ENCODE measurements around the gene FXR2.
A peak's percentile ranks its signal among the peaks of the same experiment; 100 is the strongest.

Gene FXR2

DNA sequence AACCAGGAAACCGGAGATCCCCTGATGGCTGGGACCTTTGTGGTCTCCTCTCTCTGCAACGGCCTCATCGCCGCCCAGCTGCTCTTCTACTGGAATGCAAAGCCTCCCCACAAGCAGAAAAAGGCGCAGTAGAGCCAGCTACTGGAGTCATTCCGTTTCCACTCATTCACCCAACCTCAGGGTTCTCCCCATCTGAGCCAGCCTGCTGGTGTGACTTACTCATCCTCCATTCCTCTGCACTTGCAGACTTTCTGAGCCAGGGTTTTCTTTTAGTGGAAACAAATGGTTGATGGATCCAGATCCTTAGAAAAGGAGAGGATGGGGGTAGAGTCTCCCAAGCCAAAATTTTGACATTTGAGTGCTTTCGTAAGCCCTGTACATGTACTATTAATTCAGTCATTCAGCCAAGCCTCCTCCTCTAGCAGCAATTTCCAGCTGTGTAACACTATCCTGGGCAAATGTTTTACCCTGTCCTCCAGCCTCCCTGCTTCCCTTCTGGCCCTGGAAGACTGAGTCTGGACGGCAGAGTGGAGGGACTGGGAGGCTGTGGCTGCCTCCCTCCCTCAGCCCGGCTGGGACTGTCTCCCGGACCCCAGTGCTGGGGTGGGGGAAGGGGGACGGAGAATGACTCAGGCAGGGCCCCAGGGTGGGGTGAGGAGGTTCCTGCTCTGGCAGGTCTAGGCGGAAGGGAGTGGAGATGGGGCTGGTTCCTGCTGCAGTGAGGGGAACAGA lies 27.1 kb downstream of the FXR2 start:
- DNase-seq (ENCODE audit: low spot score), result no peak

DNA sequence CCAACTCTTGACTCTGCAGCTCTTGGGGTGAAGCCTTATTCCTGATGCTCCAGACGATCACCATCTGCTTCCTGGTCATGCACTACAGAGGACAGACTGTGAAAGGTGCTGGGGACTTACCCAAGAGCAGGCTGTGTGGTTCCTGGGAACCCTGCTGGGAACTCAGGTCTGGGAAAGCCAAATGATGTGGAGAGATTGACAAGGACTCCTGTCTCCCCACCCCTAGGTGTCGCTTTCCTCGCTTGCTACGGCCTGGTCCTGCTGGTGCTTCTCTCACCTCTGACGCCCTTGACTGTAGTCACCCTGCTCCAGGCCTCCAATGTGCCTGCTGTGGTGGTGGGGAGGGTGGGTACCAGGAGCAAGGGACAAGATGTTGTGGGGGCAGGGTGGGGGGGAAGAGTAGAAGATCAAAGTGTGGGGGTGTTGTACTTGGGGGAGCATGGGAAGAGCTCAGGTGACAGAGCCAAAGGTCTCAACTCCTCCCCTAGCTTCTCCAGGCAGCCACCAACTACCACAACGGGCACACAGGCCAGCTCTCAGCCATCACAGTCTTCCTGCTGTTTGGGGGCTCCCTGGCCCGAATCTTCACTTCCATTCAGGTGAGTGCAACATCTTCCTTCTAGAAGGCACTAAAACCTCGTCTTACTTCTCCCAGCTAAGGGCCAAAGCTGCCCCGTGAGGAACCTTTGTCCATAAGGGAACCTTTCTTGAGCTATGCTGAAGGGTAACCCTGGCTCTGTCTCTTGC lies 27.9 kb downstream of the FXR2 start:
- DNase-seq (ENCODE audit: low spot score), result no peak

DNA sequence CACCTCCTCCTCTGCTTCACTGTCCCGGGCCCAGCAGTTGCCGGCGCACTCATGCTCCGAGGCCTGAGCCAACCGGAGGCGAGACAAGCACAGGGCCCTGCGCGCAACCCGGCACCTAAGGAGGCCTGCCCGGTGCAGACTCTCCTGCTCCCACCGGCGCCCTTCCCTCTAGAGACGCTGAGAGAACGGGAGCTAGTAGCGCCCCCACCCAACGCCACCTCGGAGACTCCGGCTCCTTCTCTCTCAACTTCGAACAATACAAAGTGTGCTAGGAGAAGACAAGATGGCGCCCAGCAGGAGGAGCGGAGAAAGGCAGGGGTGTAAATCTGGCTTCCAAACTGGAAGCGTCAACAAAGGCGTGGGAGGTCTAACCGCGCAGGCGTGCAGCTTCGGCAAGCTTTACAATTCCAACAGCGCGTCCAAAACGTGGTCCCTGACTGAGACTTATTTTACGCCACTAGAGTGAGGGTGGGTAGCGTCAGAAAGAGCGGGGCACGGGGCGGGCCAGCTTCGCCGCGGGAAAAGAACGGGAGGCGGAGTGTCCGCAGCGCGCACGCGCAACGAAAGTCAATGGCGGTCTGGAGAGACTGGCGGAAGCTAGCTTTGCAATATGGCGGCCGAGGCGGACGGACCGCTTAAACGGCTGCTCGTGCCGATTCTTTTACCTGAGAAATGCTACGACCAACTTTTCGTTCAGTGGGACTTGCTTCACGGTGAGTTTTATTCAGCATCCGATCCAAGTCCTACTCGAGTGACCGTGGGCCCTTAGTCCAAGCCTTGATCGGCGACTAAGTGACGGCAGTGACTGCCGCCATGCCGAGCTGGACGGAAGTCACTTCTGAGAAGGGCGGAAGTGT lies 31.2 kb downstream of the FXR2 start, which contains the start of gene MPDU1:
Gene MPDU1, plus strand, starts transcription at position 600 of the 857 bp plus-strand sequence. Its CDS starts 11 bp downstream, at position 611.
- DNase-seq (ENCODE audit: low spot score), result peak; percentile 91

DNA sequence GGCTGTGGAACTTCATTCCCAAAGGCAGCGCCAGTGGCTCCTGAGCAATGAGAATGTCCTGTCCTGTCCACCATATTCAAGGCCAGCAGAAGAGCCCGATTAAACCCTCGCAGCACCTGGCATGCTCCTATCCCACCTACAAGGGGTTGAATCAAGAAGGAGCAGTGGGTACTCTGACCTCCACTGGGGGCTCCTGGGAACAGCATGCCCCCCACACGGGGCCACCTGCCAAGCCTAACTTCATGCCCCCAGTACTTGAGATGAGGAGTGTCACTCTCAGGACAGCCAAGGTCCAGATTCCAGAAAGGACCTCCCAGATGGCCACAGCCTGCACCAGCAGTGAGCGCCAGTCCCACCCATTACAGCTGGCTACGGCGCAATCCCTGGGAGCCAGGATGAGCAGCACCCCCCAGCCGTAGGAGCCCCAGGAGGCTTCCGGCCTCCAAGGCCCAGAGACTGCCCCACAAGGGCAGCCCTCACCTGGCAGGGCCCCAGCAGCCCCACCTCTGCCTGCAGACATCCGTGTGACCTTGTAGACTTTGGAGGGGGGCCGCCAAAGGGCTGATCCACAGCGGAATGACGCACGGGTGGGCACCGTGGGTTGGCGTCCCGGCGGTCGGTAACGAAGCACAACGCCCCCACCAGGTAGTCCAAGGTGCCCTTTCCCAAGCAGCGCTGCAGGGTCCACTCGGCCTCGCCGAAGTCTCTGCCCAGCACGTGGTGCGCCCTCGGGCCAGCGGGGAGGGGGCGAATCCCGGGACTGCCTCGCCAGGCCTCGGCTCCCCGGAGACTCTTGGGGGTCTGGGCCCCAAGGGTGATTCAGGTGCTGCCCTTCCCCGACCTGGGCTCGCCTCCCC lies 32.1 kb downstream of the FXR2 start:
- no peak for DNase-seq (ENCODE audit: low spot score)

DNA sequence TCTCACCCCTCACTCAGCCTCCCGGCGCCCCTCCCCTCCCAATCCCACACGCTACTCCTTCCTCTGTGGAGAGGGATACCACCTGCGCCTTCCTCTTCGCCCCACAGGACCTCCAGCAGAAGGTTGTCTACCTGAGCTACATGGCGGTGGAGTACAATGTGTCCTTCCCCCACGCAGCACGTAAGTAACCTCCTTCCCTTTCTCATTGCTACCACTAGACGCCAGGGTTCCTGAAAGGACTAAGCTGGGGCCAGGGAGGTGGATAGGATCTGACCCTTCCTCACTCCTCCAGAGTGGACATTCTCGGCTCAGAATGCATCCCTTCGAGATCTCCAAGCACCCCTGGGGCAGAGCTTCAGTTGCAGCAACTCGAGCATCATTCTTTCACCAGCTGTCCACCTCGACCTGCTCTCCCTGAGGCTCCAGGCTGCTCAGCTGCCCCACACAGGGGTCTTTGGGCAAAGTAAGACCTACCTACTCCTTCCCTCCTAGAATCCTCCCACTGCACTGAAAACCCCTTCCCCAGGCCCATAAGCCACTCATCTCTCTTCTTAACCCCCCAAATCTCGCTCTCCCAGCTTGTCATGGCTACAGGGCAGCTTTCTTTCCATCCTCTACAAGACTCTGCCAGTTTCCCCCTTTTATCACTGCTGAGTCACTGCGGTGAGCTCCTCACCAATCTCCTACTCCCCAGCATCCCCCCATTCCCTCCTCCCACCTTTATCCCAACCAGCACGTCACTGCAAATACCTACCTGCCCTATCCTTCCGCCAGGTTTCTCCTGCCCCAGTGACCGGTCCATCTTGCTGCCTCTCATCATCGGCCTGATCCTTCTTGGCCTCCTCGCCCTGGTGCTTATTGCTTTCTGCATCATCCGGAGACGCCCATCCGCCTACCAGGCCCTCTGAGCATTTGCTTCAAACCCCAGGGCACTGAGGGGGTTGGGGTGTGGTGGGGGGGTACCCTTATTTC lies 33.8 kb downstream of the FXR2 start:
- DNase-seq (ENCODE audit: low spot score), result no peak

DNA sequence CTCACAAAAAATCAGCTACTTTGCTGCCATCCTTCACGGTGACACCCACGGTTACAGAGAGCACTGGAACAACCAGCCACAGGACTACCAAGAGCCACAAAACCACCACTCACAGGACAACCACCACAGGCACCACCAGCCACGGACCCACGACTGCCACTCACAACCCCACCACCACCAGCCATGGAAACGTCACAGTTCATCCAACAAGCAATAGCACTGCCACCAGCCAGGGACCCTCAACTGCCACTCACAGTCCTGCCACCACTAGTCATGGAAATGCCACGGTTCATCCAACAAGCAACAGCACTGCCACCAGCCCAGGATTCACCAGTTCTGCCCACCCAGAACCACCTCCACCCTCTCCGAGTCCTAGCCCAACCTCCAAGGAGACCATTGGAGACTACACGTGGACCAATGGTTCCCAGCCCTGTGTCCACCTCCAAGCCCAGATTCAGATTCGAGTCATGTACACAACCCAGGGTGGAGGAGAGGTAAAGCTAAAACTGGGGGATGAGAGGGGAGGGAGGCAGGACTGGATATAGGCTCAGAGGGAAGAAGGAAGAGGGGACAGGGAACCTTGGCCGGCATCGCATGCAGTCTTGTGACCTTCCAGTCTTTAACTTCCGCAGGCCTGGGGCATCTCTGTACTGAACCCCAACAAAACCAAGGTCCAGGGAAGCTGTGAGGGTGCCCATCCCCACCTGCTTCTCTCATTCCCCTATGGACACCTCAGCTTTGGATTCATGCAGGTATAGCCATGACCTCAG lies 34.7 kb downstream of the FXR2 start:
- DNase-seq (ENCODE audit: low spot score), result no peak

DNA sequence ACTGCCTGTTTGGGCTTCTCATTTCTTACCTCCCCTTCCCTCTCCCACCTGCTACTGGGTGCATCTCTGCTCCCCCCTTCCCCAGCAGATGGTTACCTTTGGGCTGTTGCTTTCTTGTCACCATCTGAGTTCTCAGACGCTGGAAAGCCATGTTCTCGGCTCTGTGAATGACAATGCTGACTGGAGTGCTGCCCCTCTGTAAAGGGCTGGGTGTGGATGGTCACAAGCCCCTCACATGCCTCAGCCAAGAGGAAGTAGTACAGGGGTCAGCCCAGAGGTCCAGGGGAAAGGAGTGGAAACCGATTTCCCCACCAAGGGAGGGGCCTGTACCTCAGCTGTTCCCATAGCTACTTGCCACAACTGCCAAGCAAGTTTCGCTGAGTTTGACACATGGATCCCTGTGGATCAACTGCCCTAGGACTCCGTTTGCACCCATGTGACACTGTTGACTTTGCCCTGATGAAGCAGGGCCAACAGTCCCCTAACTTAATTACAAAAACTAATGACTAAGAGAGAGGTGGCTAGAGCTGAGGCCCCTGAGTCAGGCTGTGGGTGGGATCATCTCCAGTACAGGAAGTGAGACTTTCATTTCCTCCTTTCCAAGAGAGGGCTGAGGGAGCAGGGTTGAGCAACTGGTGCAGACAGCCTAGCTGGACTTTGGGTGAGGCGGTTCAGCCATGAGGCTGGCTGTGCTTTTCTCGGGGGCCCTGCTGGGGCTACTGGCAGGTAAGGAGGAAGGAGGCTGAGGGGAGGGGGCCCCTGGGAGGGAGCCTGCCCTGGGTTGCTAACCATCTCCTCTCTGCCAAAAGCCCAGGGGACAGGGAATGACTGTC lies 35.5 kb downstream of the FXR2 start, which contains the start of gene CD68:
Gene CD68, plus strand, starts transcription at position 638 of the 833 bp plus-strand sequence. Its CDS starts 40 bp downstream, at position 678.
- DNase-seq (ENCODE audit: low spot score), result peak; percentile 88

DNA sequence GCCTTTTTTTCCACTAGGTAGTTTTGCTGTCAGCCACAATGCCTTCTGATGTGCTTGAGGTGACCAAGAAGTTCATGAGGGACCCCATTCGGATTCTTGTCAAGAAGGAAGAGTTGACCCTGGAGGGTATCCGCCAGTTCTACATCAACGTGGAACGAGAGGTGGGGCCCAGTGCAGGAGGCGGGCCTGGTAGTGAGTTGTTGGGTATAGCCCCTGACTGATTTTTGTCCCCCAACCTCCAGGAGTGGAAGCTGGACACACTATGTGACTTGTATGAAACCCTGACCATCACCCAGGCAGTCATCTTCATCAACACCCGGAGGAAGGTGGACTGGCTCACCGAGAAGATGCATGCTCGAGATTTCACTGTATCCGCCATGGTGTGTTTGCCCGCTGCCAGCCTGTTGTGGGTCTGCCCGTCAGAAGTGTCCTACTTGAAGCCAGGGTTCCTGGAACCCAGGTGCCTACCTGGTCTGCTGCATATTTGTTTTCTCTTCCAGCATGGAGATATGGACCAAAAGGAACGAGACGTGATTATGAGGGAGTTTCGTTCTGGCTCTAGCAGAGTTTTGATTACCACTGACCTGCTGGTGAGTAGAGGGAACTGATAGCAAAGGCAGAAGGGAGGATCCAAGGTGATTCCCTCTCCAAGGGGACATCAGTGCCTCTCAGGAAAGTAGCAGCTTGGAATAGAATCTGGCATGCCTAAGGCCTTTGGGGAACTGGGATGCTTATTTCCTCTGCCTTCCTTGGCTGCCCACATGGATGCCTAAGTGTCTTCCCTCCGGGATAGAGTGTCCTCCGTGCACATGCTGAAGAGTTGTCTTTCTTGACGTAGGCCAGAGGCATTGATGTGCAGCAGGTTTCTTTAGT lies 37.1 kb downstream of the FXR2 start:
- DNase-seq (ENCODE audit: low spot score), result no peak

DNA sequence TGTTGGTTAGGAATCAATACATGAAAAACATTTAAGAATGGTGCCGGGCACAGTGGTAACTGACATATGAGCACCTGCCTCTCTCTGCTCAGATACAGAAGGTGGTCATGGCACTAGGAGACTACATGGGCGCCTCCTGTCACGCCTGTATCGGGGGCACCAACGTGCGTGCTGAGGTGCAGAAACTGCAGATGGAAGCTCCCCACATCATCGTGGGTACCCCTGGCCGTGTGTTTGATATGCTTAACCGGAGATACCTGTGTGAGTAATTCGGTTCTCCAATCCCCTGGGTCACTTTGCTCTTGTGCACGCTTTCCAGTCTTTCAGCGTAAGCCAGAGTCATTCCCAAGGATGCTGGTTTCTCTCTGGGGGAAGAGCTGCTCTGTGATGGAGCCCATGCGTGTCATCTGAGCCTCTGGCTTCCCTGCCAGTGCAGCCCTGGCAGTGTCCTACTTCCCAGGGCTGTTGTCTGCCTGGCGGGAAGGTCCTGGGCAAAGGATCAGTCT lies 38.2 kb downstream of the FXR2 start:
- no peak for DNase-seq (ENCODE audit: low spot score)

DNA sequence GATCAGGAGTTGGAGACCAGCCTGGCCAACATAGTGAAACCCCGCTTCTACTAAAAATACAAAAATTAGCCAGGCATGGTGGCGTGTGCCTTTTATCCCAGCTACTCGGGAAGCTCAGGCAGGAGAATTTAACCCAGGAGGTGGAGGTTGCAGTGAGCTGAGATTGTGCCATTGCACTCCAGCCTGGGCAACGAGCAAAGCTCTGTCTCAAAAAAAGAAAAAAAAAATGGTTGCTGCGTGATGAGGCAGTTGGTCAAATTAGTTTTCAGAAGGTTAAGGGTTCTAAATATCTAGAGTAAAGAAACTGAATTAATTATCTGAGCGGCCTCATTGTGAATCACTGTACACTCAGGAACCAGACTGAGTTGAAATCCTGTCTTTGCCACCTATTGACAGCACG lies 38.7 kb downstream of the FXR2 start:
- DNase-seq (ENCODE audit: low spot score), result no peak

DNA sequence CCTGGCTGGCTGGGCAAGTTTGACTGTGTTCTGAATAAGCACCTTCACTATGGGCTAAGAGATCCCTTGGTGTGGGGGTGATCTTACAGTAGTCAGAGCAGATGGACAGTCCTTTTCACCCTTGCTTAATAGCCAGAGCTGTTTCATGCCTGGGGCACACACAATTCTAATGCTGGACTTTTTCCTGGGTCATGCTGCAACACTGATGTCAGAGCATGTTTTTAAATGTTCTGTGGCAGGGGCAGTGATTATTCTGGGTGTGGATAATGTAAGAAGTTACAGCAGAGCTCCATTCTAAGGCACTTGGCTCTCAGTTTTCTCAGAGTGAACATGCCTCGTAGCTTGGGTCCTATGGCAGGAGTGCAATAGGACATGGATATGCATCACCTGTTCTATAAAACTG lies 39.2 kb downstream of the FXR2 start:
- no peak for DNase-seq (ENCODE audit: low spot score)

DNA sequence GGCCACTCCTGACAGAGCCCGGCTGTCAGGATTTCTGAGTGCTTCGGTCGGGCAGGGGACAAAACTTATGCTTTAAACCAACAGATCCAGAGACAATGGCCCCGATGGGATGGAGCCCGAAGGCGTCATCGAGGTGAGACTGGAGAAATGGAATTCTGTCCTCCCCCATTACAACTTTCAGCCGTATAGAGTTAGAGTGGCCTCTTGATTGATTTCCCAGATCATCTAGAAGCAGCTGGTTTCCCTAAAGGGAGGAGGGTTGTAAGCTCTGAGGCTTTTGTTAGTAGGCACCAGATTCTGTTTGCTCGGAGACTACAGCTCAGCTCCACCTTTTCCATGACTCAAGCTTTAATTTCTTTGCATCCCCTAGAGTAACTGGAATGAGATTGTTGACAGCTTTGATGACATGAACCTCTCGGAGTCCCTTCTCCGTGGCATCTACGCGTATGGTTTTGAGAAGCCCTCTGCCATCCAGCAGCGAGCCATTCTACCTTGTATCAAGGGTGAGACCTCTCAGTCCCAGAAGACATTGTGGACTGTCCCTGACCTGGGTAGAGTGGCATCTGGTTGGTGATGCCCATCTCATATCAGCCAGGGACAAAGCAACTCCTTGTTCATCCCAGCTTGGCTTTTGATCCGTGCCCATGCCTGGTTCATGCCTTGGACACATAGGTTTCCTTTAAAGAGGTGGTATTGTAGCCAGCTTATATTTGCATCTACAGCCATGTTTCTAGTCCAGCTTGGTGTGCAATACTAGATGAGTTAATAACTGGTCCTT lies 40.3 kb downstream of the FXR2 start:
- DNase-seq (ENCODE audit: low spot score), result no peak

DNA sequence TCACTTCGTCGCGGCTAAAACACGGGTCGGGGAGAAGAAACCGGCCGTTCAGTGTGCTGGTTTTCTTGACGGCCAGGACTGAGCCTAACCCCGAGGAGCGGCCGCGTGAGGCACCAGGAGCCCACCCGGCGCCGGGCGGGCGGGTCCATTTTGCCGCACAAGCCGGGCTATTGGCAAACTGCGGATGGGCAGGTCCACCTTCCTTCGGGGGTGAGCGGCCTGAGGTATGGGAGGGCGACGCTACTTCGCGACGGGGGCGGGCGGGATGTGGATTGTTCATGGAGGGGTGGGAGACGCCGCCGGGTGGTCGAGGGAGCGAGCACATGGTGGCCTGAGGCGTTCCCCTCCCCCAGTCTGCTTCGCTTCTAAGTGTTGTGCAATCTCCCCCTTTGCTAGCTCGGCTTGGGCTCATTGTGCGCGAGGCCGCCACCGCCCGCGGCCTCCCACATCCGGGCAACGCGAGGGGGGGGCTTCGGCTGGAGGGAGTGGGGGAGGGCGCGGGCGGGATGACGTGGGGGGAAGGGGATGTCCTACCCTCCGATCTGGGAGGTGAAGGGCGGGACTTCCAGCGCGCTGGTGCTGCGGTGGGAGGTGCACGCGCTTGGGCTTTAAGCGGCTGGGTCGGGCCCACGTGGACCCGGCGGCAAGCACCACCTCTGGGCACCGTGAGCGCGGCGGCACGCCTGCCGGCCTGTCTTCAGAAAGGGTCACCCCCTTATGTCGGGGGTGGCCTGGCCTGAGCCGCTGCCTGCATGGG lies 41.2 kb downstream of the FXR2 start:
- peak; percentile 92 for DNase-seq (ENCODE audit: low spot score)

DNA sequence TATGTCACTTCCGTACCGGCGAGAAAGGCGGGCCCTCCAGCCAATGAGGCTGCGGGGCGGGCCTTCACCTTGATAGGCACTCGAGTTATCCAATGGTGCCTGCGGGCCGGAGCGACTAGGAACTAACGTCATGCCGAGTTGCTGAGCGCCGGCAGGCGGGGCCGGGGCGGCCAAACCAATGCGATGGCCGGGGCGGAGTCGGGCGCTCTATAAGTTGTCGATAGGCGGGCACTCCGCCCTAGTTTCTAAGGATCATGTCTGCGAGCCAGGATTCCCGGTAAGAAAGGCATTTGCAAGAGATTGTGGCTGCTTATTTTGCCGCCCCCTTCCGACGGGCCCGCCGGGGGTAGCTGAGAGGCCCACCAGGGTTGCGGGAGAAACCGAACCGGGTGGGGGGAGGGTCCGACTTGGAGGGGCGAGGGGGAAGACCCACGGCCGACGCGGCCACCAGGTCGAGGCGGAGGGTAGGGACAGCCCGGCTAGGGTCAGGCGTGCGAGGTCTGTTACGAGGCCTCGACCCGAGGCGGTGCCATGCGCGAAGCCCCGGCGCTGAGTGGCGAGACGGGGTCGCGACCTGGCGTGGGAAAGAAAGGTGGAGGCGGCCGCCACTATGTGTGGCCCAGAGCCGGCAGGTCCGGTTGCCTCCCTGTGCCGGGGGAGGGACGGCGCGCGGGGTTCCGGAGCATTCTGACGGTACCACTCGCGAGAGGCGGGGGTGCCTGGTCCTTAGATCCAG lies 41.9 kb downstream of the FXR2 start:
- peak; percentile 99 for DNase-seq (ENCODE audit: low spot score)

DNA sequence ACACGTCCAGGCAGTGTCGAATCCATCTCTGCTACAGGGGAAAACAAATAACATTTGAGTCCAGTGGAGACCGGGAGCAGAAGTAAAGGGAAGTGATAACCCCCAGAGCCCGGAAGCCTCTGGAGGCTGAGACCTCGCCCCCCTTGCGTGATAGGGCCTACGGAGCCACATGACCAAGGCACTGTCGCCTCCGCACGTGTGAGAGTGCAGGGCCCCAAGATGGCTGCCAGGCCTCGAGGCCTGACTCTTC lies 42.4 kb downstream of the FXR2 start:
- no peak for DNase-seq (ENCODE audit: low spot score)
